GM08714 (cell line): Measurements from ENCODE around the gene MED13L.

ENCODE experiments used
- H3K4me3 ChIP-seq: fragments of 200-500 bp; sonication (Bioruptor generic); 2 replicates; pipeline ENCODE4 v1.5.1; 2014; ENCODE audit warnings: mild to moderate bottlenecking, low read length, inconsistent platforms
- ZNF274 ChIP-seq: IDR thresholded peaks from 2 replicates; pipeline ENCODE4 v1.6.1; 2012; ENCODE audit warnings: mild to moderate bottlenecking, low read depth, low read length

MED13L gene

GRCh38 chr12:116189692-116190091 is 87.8 kb downstream of the MED13L start:
- no peak for TF ChIP-seq ZNF274
- no peak overlapping the region for H3K4me3 ChIP-seq

GRCh38 chr12:116188581-116188980 is 88.9 kb downstream of the MED13L start:
- no peak for TF ChIP-seq ZNF274
- H3K4me3 ChIP-seq = no peak overlapping the region

GRCh38 chr12:116187151-116187511 is 90.4 kb downstream of the MED13L start:
- no peak for TF ChIP-seq ZNF274
- no peak overlapping the region for H3K4me3 ChIP-seq

- no peak overlapping the region for H3K4me3 ChIP-seq
- no peak for TF ChIP-seq ZNF274
Observed at GRCh38 chr12:116186482-116187150, 90.9 kb downstream of the MED13L start.

- TF ChIP-seq ZNF274 = no peak
- H3K4me3 ChIP-seq = no peak overlapping the region
Observed at GRCh38 chr12:116184763-116185162, 92.7 kb downstream of the MED13L start.

GRCh38 chr12:116183741-116184141 is 93.8 kb downstream of the MED13L start:
- no peak overlapping the region for H3K4me3 ChIP-seq
- no peak for TF ChIP-seq ZNF274

- H3K4me3 ChIP-seq = no peak overlapping the region
- no peak for TF ChIP-seq ZNF274
Observed at GRCh38 chr12:116182359-116183063, 95.0 kb downstream of the MED13L start.

- no peak overlapping the region for H3K4me3 ChIP-seq
- TF ChIP-seq ZNF274 = no peak
Observed at GRCh38 chr12:116180448-116180847, 97.0 kb downstream of the MED13L start.

- no peak for TF ChIP-seq ZNF274
- no peak overlapping the region for H3K4me3 ChIP-seq
Observed at GRCh38 chr12:116179384-116179783, 98.1 kb downstream of the MED13L start.

- no peak for TF ChIP-seq ZNF274
- H3K4me3 ChIP-seq = no peak overlapping the region
Observed at GRCh38 chr12:116177017-116177416, 100.5 kb downstream of the MED13L start.

GRCh38 chr12:116174904-116175303 is 102.6 kb downstream of the MED13L start:
- no peak overlapping the region for H3K4me3 ChIP-seq
- no peak for TF ChIP-seq ZNF274

- H3K4me3 ChIP-seq = no peak overlapping the region
- no peak for TF ChIP-seq ZNF274
Observed at GRCh38 chr12:116174006-116174405, 103.5 kb downstream of the MED13L start.

GRCh38 chr12:116172224-116172849 is 105.2 kb downstream of the MED13L start:
- no peak for TF ChIP-seq ZNF274
- H3K4me3 ChIP-seq = no peak overlapping the region; the same call in 1 of the 2 replicates

- no peak overlapping the region for H3K4me3 ChIP-seq
Observed at GRCh38 chr12:116171549-116171948, 105.9 kb downstream of the MED13L start.

GRCh38 chr12:116169071-116169470 is 108.4 kb downstream of the MED13L start:
- no peak for TF ChIP-seq ZNF274
- H3K4me3 ChIP-seq = no peak overlapping the region

More at GRCh38 chr12:116171549-116171948, 105.9 kb downstream of the MED13L start:
- no peak for TF ChIP-seq ZNF274

- TF ChIP-seq ZNF274 = no peak
- H3K4me3 ChIP-seq = no peak overlapping the region
Observed at GRCh38 chr12:116166306-116166705, 111.2 kb downstream of the MED13L start.
